PC-3 (cell line): ENCODE measurements around the gene EED. TPM values are rescaled to one million over a fixed set of nuclear protein-coding genes. Genes with fewer than 3 reads are reported as not detected.

Experiments used
- ATAC-seq: fragments of 200-7000 bp; cut with Tn5 transposase; 2 replicates; pipeline ENCODE4 v1.9.1; 2020; ENCODE audit warnings: mild to moderate bottlenecking, moderate library complexity
- BruUV-seq: library from RNA; stranded (reverse); fragments of 400-500 nt; replicated peaks from 2 replicates; lab custom pipeline; 2021; lab: Mats Ljungman, UMichigan
- CTCF ChIA-PET: fragments of 300-600 bp; sonication (Branson Sonifier 250); formaldehyde crosslinking; loops from one replicate; lab custom pipeline; 2022; ENCODE audit warnings: antibody characterized with exemption; lab: Charles Lee
- POLR2A ChIA-PET: fragments of 300-600 bp; sonication (Branson Sonifier 250); formaldehyde crosslinking; loops from one replicate; lab custom pipeline; 2022; ENCODE audit warnings: antibody characterized with exemption; ENCODE audit not compliant: unreplicated experiment; lab: Charles Lee
- DNase-seq: peaks from one replicate; pipeline ENCODE4 v3.0.0-alpha.2; 2015
- H2AFZ ChIP-seq: fragments of 300-600 bp; sonication (generic); 2 replicates; pipeline ENCODE4 v1.6.0; 2016; ENCODE audit warnings: antibody characterized with exemption, low read length
- H3F3A ChIP-seq: fragments of 300-600 bp; sonication (generic); one replicate; pipeline ENCODE4 v1.6.0; 2017; ENCODE audit warnings: antibody characterized with exemption, low read length, control low read depth, mild to moderate bottlenecking; ENCODE audit not compliant: unreplicated experiment
- H3K27ac ChIP-seq: fragments of 300-600 bp; sonication (generic); 2 replicates; pipeline ENCODE4 v1.5.1; 2016; ENCODE audit warnings: mild to moderate bottlenecking, low read length
- H3K27me3 ChIP-seq: fragments of 300-600 bp; sonication (generic); 2 replicates; pipeline ENCODE4 v1.6.1; 2016; ENCODE audit warnings: low read length, mixed read lengths
- H3K36me3 ChIP-seq: fragments of 300-600 bp; sonication (generic); 2 replicates; pipeline ENCODE4 v1.6.1; 2016; ENCODE audit warnings: low read depth, mixed run types, low read length, mixed read lengths
- H3K4me1 ChIP-seq: fragments of 300-600 bp; sonication (generic); 2 replicates; pipeline ENCODE4 v1.5.1; 2016; ENCODE audit warnings: low read length; ENCODE audit not compliant: insufficient read depth
- H3K4me2 ChIP-seq: fragments of 300-600 bp; sonication (generic); 2 replicates; pipeline ENCODE4 v1.6.0; 2016; ENCODE audit warnings: low read length
- H3K4me3 ChIP-seq: fragments of 300-600 bp; sonication (generic); 2 replicates; pipeline ENCODE4 v1.5.1; 2016; ENCODE audit warnings: mild to moderate bottlenecking, low read length, mixed read lengths
- H3K79me2 ChIP-seq: fragments of 300-600 bp; sonication (generic); 2 replicates; pipeline ENCODE4 v1.6.1; 2017; ENCODE audit warnings: low read length, mixed read lengths
- H3K9ac ChIP-seq: fragments of 300-600 bp; sonication (generic); 2 replicates; pipeline ENCODE4 v1.6.0; 2016; ENCODE audit warnings: mild to moderate bottlenecking, low read length
- H3K9me2 ChIP-seq: fragments of 300-600 bp; sonication (generic); replicated peaks from 2 replicates; pipeline ENCODE4 v1.6.1; 2016; ENCODE audit warnings: mixed run types, low read length, mixed read lengths
- H3K9me3 ChIP-seq: fragments of 300-600 bp; sonication (generic); 2 replicates; pipeline ENCODE4 v1.6.1; 2016; ENCODE audit warnings: low read length, mixed read lengths
- H4K20me1 ChIP-seq: fragments of 300-600 bp; sonication (generic); 2 replicates; pipeline ENCODE4 v1.6.1; 2016; ENCODE audit warnings: low read length, mixed read lengths
- CTCF ChIP-seq: fragments of 300-600 bp; sonication (generic); conservative IDR thresholded peaks from 2 replicates; pipeline ENCODE4 v1.5.1; 2017; ENCODE audit warnings: antibody characterized with exemption, low read depth, mild to moderate bottlenecking, low read length
- EZH2 ChIP-seq: fragments of 300-600 bp; sonication (generic); IDR thresholded peaks from one replicate; pipeline ENCODE4 v1.6.1; 2017; ENCODE audit warnings: antibody characterized with exemption, mild to moderate bottlenecking, low read length; ENCODE audit not compliant: unreplicated experiment
- EZH2phosphoT487 ChIP-seq: fragments of 300-600 bp; sonication (generic); IDR thresholded peaks from 2 replicates; pipeline ENCODE4 v1.6.1; 2018; ENCODE audit warnings: mild to moderate bottlenecking, antibody characterized with exemption, low read length, borderline replicate concordance
- intact Hi-C: fragments of 100-400 bp; cut with micrococcal nuclease; formaldehyde crosslinking; loops from 2 replicates; pipeline ENCODE4 v1.9.0; 2023
- total RNA-seq: library from RNA; depleted of rRNA; stranded (reverse); fragments of >200 nt; gene quantifications from 2 replicates; pipeline ENCODE4 v1.2.3, GENCODE V29; 2014

Gene EED
- total RNA-seq, 1 experiment from 2014 or later: 17.6 TPM

GRCh38 chr11:86257446-86257845 lies 12.9 kb downstream of the EED start:
- Histone ChIP-seq H3K9me3 (no peaks in the 10 kb centered on the region), H3K4me2 (no peak overlapping the region), H3K9ac (no peak overlapping the region), H3K27me3 (no peaks in the 10 kb centered on the region), H3K4me1 (no peaks in the 10 kb centered on the region), H2AFZ (no peak overlapping the region), H3K36me3 (peaks cover 9% of the 10 kb centered on the region; the same call in 1 of the 2 replicates), H4K20me1 (no peaks in the 10 kb centered on the region), H3K27ac (no peak overlapping the region), H3F3A (no peaks in the 10 kb centered on the region), H3K9me2 (no peaks in the 10 kb centered on the region), H3K79me2 (peaks cover 28% of the 10 kb centered on the region), H3K4me3 (no peak overlapping the region)
- no peak for ATAC-seq
- DNase-seq: no peak
- BruUV-seq: no TSS peak
- POLR2A ChIA-PET: no interaction called here
- intact Hi-C loops: no loop called here
- no peak for TF ChIP-seq CTCF
- CTCF ChIA-PET: no interaction called here

- Histone ChIP-seq H3K79me2 (peaks cover 14% of the 10 kb centered on the region), H3K4me2 (no peak overlapping the region), H3K27ac (no peak overlapping the region), H3K4me1 (no peaks in the 10 kb centered on the region), H3K9me2 (no peaks in the 10 kb centered on the region), H4K20me1 (no peaks in the 10 kb centered on the region), H3F3A (no peaks in the 10 kb centered on the region), H3K4me3 (no peak overlapping the region), H3K27me3 (no peaks in the 10 kb centered on the region), H3K9ac (no peak overlapping the region), H3K36me3 (peaks cover 7% of the 10 kb centered on the region; the same call in 1 of the 2 replicates), H3K9me3 (no peaks in the 10 kb centered on the region), H2AFZ (no peak overlapping the region)
- DNase-seq (no peak), ATAC-seq (no peak)
- BruUV-seq: no TSS peak
- intact Hi-C loops: no loop called here
- ChIA-PET CTCF (no interaction called here), POLR2A (no interaction called here)
- TF ChIP-seq CTCF: no peak
- no peak for TF ChIP-seq EZH2
- no peak for TF ChIP-seq EZH2phosphoT487
These were observed 15.2 kb downstream of the EED start for GRCh38 chr11:86259730-86260129.

GRCh38 chr11:86261328-86261727 lies 16.8 kb downstream of the EED start:
- no peaks in the 10 kb centered on the region for H3K27me3 ChIP-seq
- H3K4me1 ChIP-seq: no peaks in the 10 kb centered on the region
- CTCF ChIA-PET: no interaction called here
- no peaks in the 10 kb centered on the region for H3K9me2 ChIP-seq
- TF ChIP-seq CTCF (no peak), EZH2 (no peak), EZH2phosphoT487 (no peak)
- no peaks in the 10 kb centered on the region for H3K9me3 ChIP-seq
- H3K9ac ChIP-seq: no peak overlapping the region
- no peak; the same call in 1 of the 2 replicates for ATAC-seq
- no peaks in the 10 kb centered on the region for H3K79me2 ChIP-seq
- no peak for DNase-seq
- H3K27ac ChIP-seq: no peak overlapping the region
- H3K4me3 ChIP-seq: no peak overlapping the region
- POLR2A ChIA-PET: no interaction called here
- H3F3A ChIP-seq: no peaks in the 10 kb centered on the region
- H3K36me3 ChIP-seq: peaks cover 7% of the 10 kb centered on the region; the same call in 1 of the 2 replicates
- H3K4me2 ChIP-seq: no peak overlapping the region
- BruUV-seq: no TSS peak
- H4K20me1 ChIP-seq: no peaks in the 10 kb centered on the region
- intact Hi-C loops: no loop called here
- H2AFZ ChIP-seq: no peak overlapping the region
